Measurements from ENCODE around the gene DNMT1.
"Not testable (repeated sequence)": the region's sequence is repeated elsewhere in the genome, so short reads cannot be mapped to it uniquely, and the experiment has no call there.

Gene DNMT1

DNA sequence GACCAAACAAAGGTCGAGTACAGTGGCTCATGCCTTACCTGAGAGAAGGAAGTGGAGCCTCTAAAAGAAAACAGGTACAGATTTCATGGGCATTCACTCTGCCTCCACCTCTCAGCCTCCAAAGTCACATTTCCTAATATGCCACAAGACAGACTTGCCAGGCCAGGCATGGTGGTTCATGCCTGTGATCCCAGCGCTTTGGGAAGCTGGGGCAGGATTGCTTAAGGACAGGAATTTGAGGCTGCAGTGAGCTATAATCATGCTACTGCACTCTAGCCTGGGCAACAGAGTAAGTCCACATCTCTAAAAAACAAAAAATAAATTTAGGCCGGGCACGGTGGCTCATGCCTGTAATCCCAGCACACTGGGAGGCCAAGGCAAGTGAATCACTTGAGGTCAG lies 10.9 kb upstream of the DNMT1 start:
- no peaks in the 10 kb centered on the region for H3K4me1 ChIP-seq (ENCODE audit: control insufficient read depth in 2 of 2, insufficient read depth in 2 of 2, low read length in 2 of 2)
- H3K9ac ChIP-seq (ENCODE audit: low read depth in 1 of 2, low read length in 2 of 2), result no peak overlapping the region
- no peaks in the 10 kb centered on the region for H3K9me3 ChIP-seq (ENCODE audit: control insufficient read depth in 2 of 2, low read length in 2 of 2)
- H3K27me3 ChIP-seq (ENCODE audit: control insufficient read depth in 2 of 2, insufficient read depth in 2 of 2, low read length in 2 of 2), result no peaks in the 10 kb centered on the region
- no peak overlapping the region for H3K4me3 ChIP-seq (ENCODE audit: low read length in 2 of 2)
- H3K27ac ChIP-seq (ENCODE audit: low read depth in 2 of 2, low read length in 2 of 2), result no peak overlapping the region
- no peaks in the 10 kb centered on the region for H3K36me3 ChIP-seq (ENCODE audit: control insufficient read depth in 2 of 2, insufficient read depth in 2 of 2, low read length in 2 of 2)

DNA sequence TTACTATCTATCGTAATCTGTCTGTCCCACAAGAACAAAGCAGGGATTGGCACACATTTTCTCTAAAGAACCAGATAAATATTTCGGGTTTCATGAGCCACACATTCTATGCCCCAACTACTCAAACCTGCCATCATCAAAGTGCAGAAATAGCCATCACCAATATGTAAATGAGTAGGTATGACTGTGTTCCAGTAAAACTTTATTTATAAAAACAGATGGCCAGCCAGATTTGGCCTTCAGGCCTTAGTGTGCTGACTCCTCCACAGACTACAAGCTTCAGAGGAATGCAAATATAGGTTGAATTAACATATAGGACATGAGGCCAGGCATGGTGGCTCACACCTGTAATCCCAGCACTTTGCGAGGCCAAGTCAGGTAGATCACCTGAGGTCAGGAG lies 8.9 kb upstream of the DNMT1 start:
- Histone ChIP-seq H3K36me3 (ENCODE audit: control insufficient read depth in 2 of 2, insufficient read depth in 2 of 2, low read length in 2 of 2) (no peaks in the 10 kb centered on the region), H3K9ac (ENCODE audit: low read depth in 1 of 2, low read length in 2 of 2) (no peak overlapping the region), H3K4me1 (ENCODE audit: control insufficient read depth in 2 of 2, insufficient read depth in 2 of 2, low read length in 2 of 2) (no peaks in the 10 kb centered on the region), H3K27ac (ENCODE audit: low read depth in 2 of 2, low read length in 2 of 2) (no peak overlapping the region), H3K27me3 (ENCODE audit: control insufficient read depth in 2 of 2, insufficient read depth in 2 of 2, low read length in 2 of 2) (no peaks in the 10 kb centered on the region), H3K4me3 (ENCODE audit: low read length in 2 of 2) (no peak overlapping the region), H3K9me3 (ENCODE audit: control insufficient read depth in 2 of 2, low read length in 2 of 2) (no peaks in the 10 kb centered on the region)

- no peak overlapping the region for H3K27ac ChIP-seq (ENCODE audit: low read depth in 2 of 2, low read length in 2 of 2)
- no peaks in the 10 kb centered on the region for H3K27me3 ChIP-seq (ENCODE audit: control insufficient read depth in 2 of 2, insufficient read depth in 2 of 2, low read length in 2 of 2)
- H3K9me3 ChIP-seq (ENCODE audit: control insufficient read depth in 2 of 2, low read length in 2 of 2), result no peaks in the 10 kb centered on the region
- no peak overlapping the region for H3K9ac ChIP-seq (ENCODE audit: low read depth in 1 of 2, low read length in 2 of 2)
- no peaks in the 10 kb centered on the region for H3K4me1 ChIP-seq (ENCODE audit: control insufficient read depth in 2 of 2, insufficient read depth in 2 of 2, low read length in 2 of 2)
- no peaks in the 10 kb centered on the region for H3K36me3 ChIP-seq (ENCODE audit: control insufficient read depth in 2 of 2, insufficient read depth in 2 of 2, low read length in 2 of 2)
- H3K4me3 ChIP-seq (ENCODE audit: low read length in 2 of 2), result no peak overlapping the region
Observed at GRCh38 chr19:10201176-10201575, 6.4 kb upstream of the DNMT1 start.

- not testable (repeated sequence) for H3K9me3 ChIP-seq (ENCODE audit: control insufficient read depth in 2 of 2, low read length in 2 of 2); H3K27ac ChIP-seq (ENCODE audit: low read depth in 2 of 2, low read length in 2 of 2); H3K4me3 ChIP-seq (ENCODE audit: low read length in 2 of 2); H3K36me3 ChIP-seq (ENCODE audit: control insufficient read depth in 2 of 2, insufficient read depth in 2 of 2, low read length in 2 of 2); H3K27me3 ChIP-seq (ENCODE audit: control insufficient read depth in 2 of 2, insufficient read depth in 2 of 2, low read length in 2 of 2); H3K9ac ChIP-seq (ENCODE audit: low read depth in 1 of 2, low read length in 2 of 2); H3K4me1 ChIP-seq (ENCODE audit: control insufficient read depth in 2 of 2, insufficient read depth in 2 of 2, low read length in 2 of 2)
Observed at GRCh38 chr19:10200101-10200500, 5.3 kb upstream of the DNMT1 start.

DNA sequence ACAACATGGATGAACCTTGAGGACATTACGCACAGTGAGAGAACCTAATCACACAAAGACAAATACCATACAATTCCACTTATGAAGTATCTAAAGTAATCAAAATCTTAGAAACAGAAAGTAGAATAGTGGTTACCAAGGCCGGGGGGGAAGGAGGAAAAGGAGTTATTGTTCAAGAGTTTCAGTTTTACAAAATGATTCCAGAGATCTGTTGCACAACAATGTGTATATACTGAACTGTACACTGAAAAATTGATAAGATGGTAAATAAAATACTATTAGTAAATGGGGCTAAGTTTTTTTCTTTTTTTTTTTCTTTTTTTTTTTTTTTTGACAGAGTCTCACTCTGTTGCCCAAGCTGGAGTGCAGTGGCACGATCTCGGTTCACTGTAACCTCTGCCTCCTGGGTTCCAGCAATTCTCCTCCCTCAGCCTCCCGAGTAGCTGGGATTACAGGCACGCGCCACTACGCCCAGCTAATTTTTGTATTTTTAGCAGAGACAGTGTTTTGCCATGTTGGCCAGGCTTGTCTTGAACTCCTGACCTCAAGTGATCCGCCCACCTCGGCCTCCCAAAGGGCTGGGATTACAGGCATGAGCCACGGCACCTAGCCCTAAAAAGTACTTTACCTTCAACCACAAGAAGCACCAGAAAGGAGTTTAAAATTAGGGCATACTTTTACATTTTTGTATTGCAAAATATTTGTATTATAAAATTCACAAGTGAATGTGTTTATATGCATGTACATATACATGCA lies 4.3 kb upstream of the DNMT1 start:
- peak overlapping the region in 1 of 2 donors; percentile 5 for H3K4me3 ChIP-seq (ENCODE audit: low read length in 2 of 2)
- not testable (repeated sequence) for H3K9ac ChIP-seq (ENCODE audit: low read depth in 1 of 2, low read length in 2 of 2); H3K4me1 ChIP-seq (ENCODE audit: control insufficient read depth in 2 of 2, insufficient read depth in 2 of 2, low read length in 2 of 2); H3K36me3 ChIP-seq (ENCODE audit: control insufficient read depth in 2 of 2, insufficient read depth in 2 of 2, low read length in 2 of 2); H3K9me3 ChIP-seq (ENCODE audit: control insufficient read depth in 2 of 2, low read length in 2 of 2); H3K27ac ChIP-seq (ENCODE audit: low read depth in 2 of 2, low read length in 2 of 2); H3K27me3 ChIP-seq (ENCODE audit: control insufficient read depth in 2 of 2, insufficient read depth in 2 of 2, low read length in 2 of 2)

- Histone ChIP-seq H3K27me3 (ENCODE audit: control insufficient read depth in 2 of 2, insufficient read depth in 2 of 2, low read length in 2 of 2) (no peaks in the 10 kb centered on the region), H3K36me3 (ENCODE audit: control insufficient read depth in 2 of 2, insufficient read depth in 2 of 2, low read length in 2 of 2) (peaks cover 0 to 1% of the 10 kb centered on the region in 2 donors), H3K9me3 (ENCODE audit: control insufficient read depth in 2 of 2, low read length in 2 of 2) (no peaks in the 10 kb centered on the region), H3K27ac (ENCODE audit: low read depth in 2 of 2, low read length in 2 of 2) (peak overlapping the region; percentile 85 to 88), H3K4me1 (ENCODE audit: control insufficient read depth in 2 of 2, insufficient read depth in 2 of 2, low read length in 2 of 2) (peaks cover 8 to 13% of the 10 kb centered on the region in 2 donors), H3K9ac (ENCODE audit: low read depth in 1 of 2, low read length in 2 of 2) (peak overlapping the region; percentile 82 to 85), H3K4me3 (ENCODE audit: low read length in 2 of 2) (peak overlapping the region; percentile 95 to 97)
Observed at GRCh38 chr19:10195199-10195519, 406 bp upstream of the DNMT1 start.

GRCh38 chr19:10193790-10194499 lies 808 bp downstream of the DNMT1 start:
- no peaks in the 10 kb centered on the region for H3K9me3 ChIP-seq (ENCODE audit: control insufficient read depth in 2 of 2, low read length in 2 of 2)
- no peaks in the 10 kb centered on the region for H3K27me3 ChIP-seq (ENCODE audit: control insufficient read depth in 2 of 2, insufficient read depth in 2 of 2, low read length in 2 of 2)
- peak overlapping the region; percentile 95 to 97 for H3K4me3 ChIP-seq (ENCODE audit: low read length in 2 of 2)
- H3K4me1 ChIP-seq (ENCODE audit: control insufficient read depth in 2 of 2, insufficient read depth in 2 of 2, low read length in 2 of 2), result peaks cover 8 to 13% of the 10 kb centered on the region in 2 donors
- H3K27ac ChIP-seq (ENCODE audit: low read depth in 2 of 2, low read length in 2 of 2), result peak overlapping the region; percentile 85 to 88
- peaks cover 0 to 8% of the 10 kb centered on the region in 2 donors for H3K36me3 ChIP-seq (ENCODE audit: control insufficient read depth in 2 of 2, insufficient read depth in 2 of 2, low read length in 2 of 2)
- H3K9ac ChIP-seq (ENCODE audit: low read depth in 1 of 2, low read length in 2 of 2), result peak overlapping the region; percentile 82 to 85

- no peak overlapping the region for H3K4me3 ChIP-seq (ENCODE audit: low read length in 2 of 2)
- no peaks in the 10 kb centered on the region for H3K27me3 ChIP-seq (ENCODE audit: control insufficient read depth in 2 of 2, insufficient read depth in 2 of 2, low read length in 2 of 2)
- peaks cover 0 to 8% of the 10 kb centered on the region in 2 donors for H3K36me3 ChIP-seq (ENCODE audit: control insufficient read depth in 2 of 2, insufficient read depth in 2 of 2, low read length in 2 of 2)
- H3K4me1 ChIP-seq (ENCODE audit: control insufficient read depth in 2 of 2, insufficient read depth in 2 of 2, low read length in 2 of 2), result peaks cover 8 to 13% of the 10 kb centered on the region in 2 donors
- H3K9ac ChIP-seq (ENCODE audit: low read depth in 1 of 2, low read length in 2 of 2), result no peak overlapping the region
- no peaks in the 10 kb centered on the region for H3K9me3 ChIP-seq (ENCODE audit: control insufficient read depth in 2 of 2, low read length in 2 of 2)
- no peak overlapping the region for H3K27ac ChIP-seq (ENCODE audit: low read depth in 2 of 2, low read length in 2 of 2)
Observed at GRCh38 chr19:10192922-10193321, 1.8 kb downstream of the DNMT1 start.

- Histone ChIP-seq H3K4me1 (ENCODE audit: control insufficient read depth in 2 of 2, insufficient read depth in 2 of 2, low read length in 2 of 2) (peaks cover 8 to 13% of the 10 kb centered on the region in 2 donors), H3K4me3 (ENCODE audit: low read length in 2 of 2) (no peak overlapping the region), H3K27ac (ENCODE audit: low read depth in 2 of 2, low read length in 2 of 2) (no peak overlapping the region)
Observed at GRCh38 chr19:10191347-10191746, 3.4 kb downstream of the DNMT1 start.

DNA sequence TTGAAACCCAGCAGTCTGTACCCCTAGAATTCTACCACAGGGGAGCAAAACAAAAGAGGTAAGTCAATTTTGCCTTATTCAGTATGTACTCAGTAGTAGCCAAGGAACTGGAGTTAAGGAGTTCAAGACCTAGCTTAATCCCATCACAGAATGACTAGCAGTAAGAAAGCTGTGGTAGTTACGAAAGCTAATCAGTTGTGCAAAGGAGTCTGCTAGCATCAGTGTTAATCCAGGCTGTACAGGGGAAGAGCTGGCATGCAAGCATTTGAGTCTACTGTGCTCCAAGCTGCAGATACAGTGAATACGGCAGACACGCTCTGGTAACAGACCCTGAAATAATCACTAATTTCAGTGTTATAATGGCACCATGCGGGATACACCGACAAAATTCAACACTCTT lies 4.7 kb downstream of the DNMT1 start:
- no peaks in the 10 kb centered on the region for H3K9me3 ChIP-seq (ENCODE audit: control insufficient read depth in 2 of 2, low read length in 2 of 2)
- H3K27me3 ChIP-seq (ENCODE audit: control insufficient read depth in 2 of 2, insufficient read depth in 2 of 2, low read length in 2 of 2), result no peaks in the 10 kb centered on the region
- peaks cover 0 to 19% of the 10 kb centered on the region in 2 donors for H3K36me3 ChIP-seq (ENCODE audit: control insufficient read depth in 2 of 2, insufficient read depth in 2 of 2, low read length in 2 of 2)
- H3K4me3 ChIP-seq (ENCODE audit: low read length in 2 of 2), result no peak overlapping the region
- H3K4me1 ChIP-seq (ENCODE audit: control insufficient read depth in 2 of 2, insufficient read depth in 2 of 2, low read length in 2 of 2), result peaks cover 5 to 11% of the 10 kb centered on the region in 2 donors
- no peak overlapping the region for H3K27ac ChIP-seq (ENCODE audit: low read depth in 2 of 2, low read length in 2 of 2)
- no peak overlapping the region for H3K9ac ChIP-seq (ENCODE audit: low read depth in 1 of 2, low read length in 2 of 2)

More at GRCh38 chr19:10191347-10191746, 3.4 kb downstream of the DNMT1 start:
- no peaks in the 10 kb centered on the region for H3K27me3 ChIP-seq (ENCODE audit: control insufficient read depth in 2 of 2, insufficient read depth in 2 of 2, low read length in 2 of 2)
- no peak overlapping the region for H3K9ac ChIP-seq (ENCODE audit: low read depth in 1 of 2, low read length in 2 of 2)
- no peaks in the 10 kb centered on the region for H3K9me3 ChIP-seq (ENCODE audit: control insufficient read depth in 2 of 2, low read length in 2 of 2)
- peaks cover 0 to 11% of the 10 kb centered on the region in 2 donors for H3K36me3 ChIP-seq (ENCODE audit: control insufficient read depth in 2 of 2, insufficient read depth in 2 of 2, low read length in 2 of 2)
